Measurements from ENCODE around the gene KPNA2. TPM values are rescaled to one million over a fixed set of nuclear protein-coding genes. Genes with fewer than 3 reads are reported as not detected.
"Not testable (repeated sequence)": the region's sequence is repeated elsewhere in the genome, so short reads cannot be mapped to it uniquely, and the experiment has no call there.

KPNA2 gene
- total RNA-seq, 1 experiment from 2014 or later, result 481 TPM

GRCh38 chr17:68074279-68074678 is 38.7 kb downstream of the KPNA2 start:
- intact Hi-C loops (cut with micrococcal nuclease; ENCODE audit: unreplicated experiment), result no loop called here
- Histone ChIP-seq H3K36me3 (ENCODE audit: insufficient read depth, low read length, poor library complexity, severe bottlenecking) (no peaks in the 10 kb centered on the region), H3K4me3 (ENCODE audit: low read depth, low read length, poor library complexity, severe bottlenecking) (no peak overlapping the region), H3K27me3 (replicated peaks; ENCODE audit: insufficient read depth, low read depth, low read length, poor library complexity) (no peaks in the 10 kb centered on the region), H3K9me3 (ENCODE audit: low read depth, low read length, poor library complexity, severe bottlenecking) (no peaks in the 10 kb centered on the region), H3K4me1 (ENCODE audit: insufficient read depth, low read length, poor library complexity, severe bottlenecking) (no peaks in the 10 kb centered on the region), H3K27ac (ENCODE audit: low read depth, low read length, poor library complexity, severe bottlenecking) (no peak overlapping the region)
- no TSS peak for BruUV-seq (replicated peaks)
- DNase-seq (ENCODE audit: low spot score), result no peak
- ChIA-PET POLR2A (ENCODE audit: low non-redundant PET) (no interaction called here), CTCF (no interaction called here)
- no peak for TF ChIP-seq CTCF (conservative IDR thresholded peaks at IDR 0.05; ENCODE audit: low read depth, low read length)
- no peak for TF ChIP-seq EZH2 (IDR thresholded peaks at IDR 0.05; ENCODE audit: borderline replicate concordance, low read depth, low read length, poor library complexity, severe bottlenecking)

GRCh38 chr17:68075953-68076607 is 40.5 kb downstream of the KPNA2 start:
- DNase-seq (ENCODE audit: low spot score); BruUV-seq (replicated peaks); intact Hi-C loops (cut with micrococcal nuclease; ENCODE audit: unreplicated experiment); H3K4me1 ChIP-seq (ENCODE audit: insufficient read depth, low read length, poor library complexity, severe bottlenecking); H3K36me3 ChIP-seq (ENCODE audit: insufficient read depth, low read length, poor library complexity, severe bottlenecking); H3K9me3 ChIP-seq (ENCODE audit: low read depth, low read length, poor library complexity, severe bottlenecking); H3K27ac ChIP-seq (ENCODE audit: low read depth, low read length, poor library complexity, severe bottlenecking); H3K27me3 ChIP-seq (replicated peaks; ENCODE audit: insufficient read depth, low read depth, low read length, poor library complexity); CTCF ChIA-PET; H3K4me3 ChIP-seq (ENCODE audit: low read depth, low read length, poor library complexity, severe bottlenecking): not testable (repeated sequence)
- POLR2A ChIA-PET (ENCODE audit: low non-redundant PET), result interaction anchor here (0.7 kb wide), 1 partner anchor 46 kb away, joined by 4 read pairs; no protein-coding TSS in a partner anchor

- CTCF ChIA-PET, result interaction anchor here (0.7 kb wide), 1 partner anchor 662 kb away, joined by 10 read pairs; no protein-coding TSS in a partner anchor
These were observed 42.0 kb downstream of the KPNA2 start for GRCh38 chr17:68077498-68077897.

GRCh38 chr17:68080411-68081150 is 45.0 kb downstream of the KPNA2 start:
- no peak overlapping the region for H3K27ac ChIP-seq (ENCODE audit: low read depth, low read length, poor library complexity, severe bottlenecking)
- BruUV-seq (replicated peaks), result no TSS peak
- H3K27me3 ChIP-seq (replicated peaks; ENCODE audit: insufficient read depth, low read depth, low read length, poor library complexity), result no peaks in the 10 kb centered on the region
- intact Hi-C loops (cut with micrococcal nuclease; ENCODE audit: unreplicated experiment), result no loop called here
- TF ChIP-seq CTCF (conservative IDR thresholded peaks at IDR 0.05; ENCODE audit: low read depth, low read length) (no peak), EZH2 (IDR thresholded peaks at IDR 0.05; ENCODE audit: borderline replicate concordance, low read depth, low read length, poor library complexity, severe bottlenecking) (no peak)
- POLR2A ChIA-PET (ENCODE audit: low non-redundant PET), result no interaction called here
- DNase-seq (ENCODE audit: low spot score), result no peak
- CTCF ChIA-PET, result no interaction called here
- H3K4me1 ChIP-seq (ENCODE audit: insufficient read depth, low read length, poor library complexity, severe bottlenecking), result no peaks in the 10 kb centered on the region
- no peak overlapping the region for H3K4me3 ChIP-seq (ENCODE audit: low read depth, low read length, poor library complexity, severe bottlenecking)
- no peaks in the 10 kb centered on the region for H3K36me3 ChIP-seq (ENCODE audit: insufficient read depth, low read length, poor library complexity, severe bottlenecking)
- H3K9me3 ChIP-seq (ENCODE audit: low read depth, low read length, poor library complexity, severe bottlenecking), result no peaks in the 10 kb centered on the region

More at GRCh38 chr17:68077498-68077897, 42.0 kb downstream of the KPNA2 start:
- H3K9me3 ChIP-seq (ENCODE audit: low read depth, low read length, poor library complexity, severe bottlenecking); BruUV-seq (replicated peaks); POLR2A ChIA-PET (ENCODE audit: low non-redundant PET); intact Hi-C loops (cut with micrococcal nuclease; ENCODE audit: unreplicated experiment); H3K36me3 ChIP-seq (ENCODE audit: insufficient read depth, low read length, poor library complexity, severe bottlenecking); H3K27ac ChIP-seq (ENCODE audit: low read depth, low read length, poor library complexity, severe bottlenecking); DNase-seq (ENCODE audit: low spot score); H3K4me3 ChIP-seq (ENCODE audit: low read depth, low read length, poor library complexity, severe bottlenecking); H3K27me3 ChIP-seq (replicated peaks; ENCODE audit: insufficient read depth, low read depth, low read length, poor library complexity); H3K4me1 ChIP-seq (ENCODE audit: insufficient read depth, low read length, poor library complexity, severe bottlenecking): not testable (repeated sequence)

- CTCF ChIA-PET; intact Hi-C loops (cut with micrococcal nuclease; ENCODE audit: unreplicated experiment); DNase-seq (ENCODE audit: low spot score); H3K4me1 ChIP-seq (ENCODE audit: insufficient read depth, low read length, poor library complexity, severe bottlenecking); H3K27ac ChIP-seq (ENCODE audit: low read depth, low read length, poor library complexity, severe bottlenecking); H3K27me3 ChIP-seq (replicated peaks; ENCODE audit: insufficient read depth, low read depth, low read length, poor library complexity); BruUV-seq (replicated peaks); H3K36me3 ChIP-seq (ENCODE audit: insufficient read depth, low read length, poor library complexity, severe bottlenecking); H3K9me3 ChIP-seq (ENCODE audit: low read depth, low read length, poor library complexity, severe bottlenecking); H3K4me3 ChIP-seq (ENCODE audit: low read depth, low read length, poor library complexity, severe bottlenecking): not testable (repeated sequence)
- POLR2A ChIA-PET (ENCODE audit: low non-redundant PET), result interaction anchor here (0.8 kb wide), 1 partner anchor 36 kb away, joined by 17 read pairs; no protein-coding TSS in a partner anchor
These were observed 46.0 kb downstream of the KPNA2 start for GRCh38 chr17:68081305-68082265.
